Erythroblast (primary cell): ENCODE data around the gene EEFSEC.

Experiments used
- GATA1 ChIP-seq: IDR thresholded peaks from 2 replicates; pipeline ENCODE4 v1.6.1; 2011; ENCODE audit warnings: low read depth, mild to moderate bottlenecking, control low read depth, low read length, moderate library complexity
- POLR2A ChIP-seq: IDR thresholded peaks from 2 replicates; pipeline ENCODE4 v1.6.1; 2011; ENCODE audit warnings: mild to moderate bottlenecking, low read length

- no peak for TF ChIP-seq POLR2A
- no peak for TF ChIP-seq GATA1
These were observed 123.4 kb downstream of the EEFSEC start for GRCh38 chr3:128276577-128277183.
